ENCODE data around the gene JSRP1. TPM values are rescaled to one million over a fixed set of nuclear protein-coding genes. Genes with fewer than 3 reads are reported as not detected.

The JSRP1 gene, protein sequence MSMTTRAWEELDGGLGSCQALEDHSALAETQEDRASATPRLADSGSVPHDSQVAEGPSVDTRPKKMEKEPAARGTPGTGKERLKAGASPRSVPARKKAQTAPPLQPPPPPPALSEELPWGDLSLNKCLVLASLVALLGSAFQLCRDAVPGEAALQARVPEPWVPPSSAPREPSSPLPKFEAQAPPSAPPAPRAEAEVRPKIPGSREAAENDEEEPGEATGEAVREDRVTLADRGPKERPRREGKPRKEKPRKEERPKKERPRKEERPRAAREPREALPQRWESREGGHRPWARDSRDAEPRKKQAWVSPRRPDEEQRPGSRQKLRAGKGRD
- 0.15 TPM in 1 of 2 replicates, not detected in the other for total RNA-seq

DNA sequence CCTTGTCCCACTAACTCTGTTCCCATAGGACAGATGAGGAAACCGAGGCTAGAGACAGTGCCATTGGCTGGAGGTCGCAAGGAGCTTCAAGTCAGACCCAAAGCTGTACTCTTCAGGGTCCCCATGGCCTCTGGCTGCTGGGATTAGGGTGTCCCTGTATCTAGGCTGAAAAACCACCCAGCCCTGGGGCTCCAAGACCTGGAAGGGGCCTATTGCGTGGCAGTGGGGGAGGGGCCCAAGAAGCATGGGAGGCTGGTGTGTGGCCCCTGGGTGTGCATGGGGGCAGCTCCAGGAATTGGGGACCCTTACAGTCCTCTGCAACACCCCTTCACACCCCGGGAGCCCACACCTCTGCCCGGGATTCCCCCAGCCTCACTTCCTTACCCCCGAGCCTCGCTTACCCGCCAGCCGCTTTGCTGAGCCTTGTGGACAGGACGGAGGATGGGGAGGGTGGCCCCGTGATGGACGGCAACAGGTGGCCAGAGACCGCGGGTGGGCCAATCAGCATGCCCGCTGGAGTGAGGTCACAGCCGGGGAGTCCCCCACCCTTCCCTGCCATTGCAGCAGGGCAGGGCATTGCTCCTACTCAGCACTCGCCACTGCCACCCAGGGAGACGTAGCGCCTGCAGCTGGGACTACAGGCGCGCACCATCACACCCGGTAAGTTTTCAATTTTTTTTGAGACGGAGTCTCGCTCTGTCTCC lies at the start of gene JSRP1:
TSS of gene JSRP1 (minus strand) at position 436 of the 704 bp plus-strand sequence. CDS start 1,103 bp downstream, outside the sequence.

DNA sequence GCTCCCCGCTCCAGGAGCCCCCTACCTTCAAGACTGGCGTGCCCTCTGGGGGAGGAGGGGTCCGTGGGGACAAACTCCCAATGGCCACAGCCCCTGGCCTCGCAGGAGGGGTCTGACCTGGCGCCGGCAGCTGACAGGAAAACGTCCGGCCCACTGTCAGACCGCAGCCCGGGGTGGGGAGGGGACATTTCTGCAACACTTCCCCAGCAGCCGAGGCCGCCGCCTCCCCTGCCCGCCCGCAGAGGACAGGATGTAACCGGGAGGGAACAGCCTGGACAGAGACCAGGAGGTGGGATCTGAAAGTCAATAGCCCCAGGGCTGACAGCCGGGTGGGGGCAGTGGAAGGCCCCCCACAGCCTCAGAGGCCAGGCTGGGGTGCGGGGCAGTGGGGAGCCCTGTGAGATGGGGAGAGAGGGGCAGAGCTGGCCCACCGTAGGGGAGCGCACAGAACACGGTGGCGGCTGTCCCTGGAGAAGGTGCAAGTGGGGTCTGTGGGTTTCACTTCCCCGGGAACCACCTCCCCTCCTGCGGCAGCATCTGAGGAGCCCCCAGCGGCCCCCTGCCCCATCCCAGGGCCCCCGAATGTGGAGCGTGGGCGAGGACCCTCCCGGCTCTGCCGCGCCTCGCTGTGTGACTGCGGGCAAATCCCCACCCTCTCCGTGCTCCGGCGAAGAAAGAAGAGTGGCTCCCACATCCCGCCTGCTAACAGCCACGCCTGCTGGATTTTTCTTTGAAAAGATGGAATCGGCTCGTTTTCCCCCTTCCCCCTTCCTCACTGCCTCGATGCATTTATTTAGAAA lies 26.0 kb upstream of the JSRP1 start, which contains the start of gene PEAK3:
TSS of gene PEAK3 (minus strand) at position 114 of the 800 bp plus-strand sequence. CDS start 1,244 bp downstream, outside the sequence.

DNA sequence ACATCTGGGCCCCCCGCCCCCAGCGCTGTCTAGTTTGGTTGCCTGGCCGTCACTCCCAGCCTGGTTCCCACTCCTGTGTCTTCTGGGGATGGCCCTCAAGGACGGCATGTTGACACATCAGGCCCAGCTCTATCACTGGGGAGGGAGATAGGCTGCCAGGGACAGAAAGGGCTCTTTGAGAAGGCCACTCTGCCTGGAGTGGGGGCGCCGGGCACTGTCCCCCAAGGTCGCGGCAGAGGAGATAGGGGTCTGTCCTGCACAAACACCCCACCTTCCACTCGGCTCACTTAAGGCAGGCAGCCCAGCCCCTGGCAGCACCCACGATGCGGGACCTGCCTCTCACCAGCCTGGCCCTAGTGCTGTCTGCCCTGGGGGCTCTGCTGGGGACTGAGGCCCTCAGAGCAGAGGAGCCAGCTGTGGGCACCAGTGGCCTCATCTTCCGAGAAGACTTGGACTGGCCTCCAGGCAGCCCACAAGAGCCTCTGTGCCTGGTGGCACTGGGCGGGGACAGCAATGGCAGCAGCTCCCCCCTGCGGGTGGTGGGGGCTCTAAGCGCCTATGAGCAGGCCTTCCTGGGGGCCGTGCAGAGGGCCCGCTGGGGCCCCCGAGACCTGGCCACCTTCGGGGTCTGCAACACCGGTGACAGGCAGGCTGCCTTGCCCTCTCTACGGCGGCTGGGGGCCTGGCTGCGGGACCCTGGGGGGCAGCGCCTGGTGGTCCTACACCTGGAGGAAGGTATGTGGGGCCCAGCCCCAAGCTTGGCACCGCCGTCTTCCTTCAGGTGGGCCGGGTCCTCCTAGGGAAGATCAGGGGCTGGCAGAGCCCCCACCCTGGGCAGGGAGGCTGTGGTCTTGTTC lies 7.0 kb downstream of the JSRP1 start, which contains the start of gene AMH:
TSS of gene AMH (plus strand) at position 314 of the 857 bp plus-strand sequence. CDS start at position 324, 10 bp downstream.

DNA sequence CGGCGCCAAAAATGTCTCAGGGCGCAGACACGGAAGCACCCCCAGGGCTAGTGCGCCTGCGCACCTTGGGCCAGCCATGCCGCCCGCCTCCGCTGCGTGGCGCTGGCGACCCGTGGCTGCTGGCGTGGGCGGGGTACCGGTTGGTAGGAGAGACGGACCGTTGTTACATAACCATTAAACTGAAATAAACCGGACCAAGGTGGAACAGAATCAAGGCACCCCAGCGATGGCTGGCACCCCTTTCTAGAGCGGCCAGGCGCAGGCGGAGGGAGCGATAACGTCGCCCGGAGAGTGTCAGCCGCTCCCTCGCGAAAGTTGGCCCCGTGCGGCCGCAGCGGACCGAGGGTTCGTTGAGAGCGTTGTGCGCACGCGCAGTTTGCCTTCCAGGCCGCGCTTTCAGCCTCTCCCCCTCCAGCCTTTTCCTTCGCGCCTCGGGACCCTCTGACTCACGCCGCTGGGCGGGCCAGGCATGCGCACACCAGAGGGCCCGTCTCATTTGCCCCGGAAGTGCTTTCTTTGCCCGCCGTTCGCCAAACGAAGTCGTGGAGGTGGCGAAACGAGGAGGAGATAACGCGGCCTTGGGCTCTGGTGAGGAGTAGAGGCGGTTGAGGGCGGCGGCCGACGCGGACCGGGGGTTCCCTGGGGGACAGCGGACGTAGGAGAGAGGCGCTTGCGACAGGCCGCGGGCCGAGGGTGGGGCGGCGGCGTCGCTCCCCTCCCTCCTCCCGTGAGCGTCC lies 19.7 kb downstream of the JSRP1 start, which contains the start of the genes PLEKHJ1 and SF3A2:
TSS of gene PLEKHJ1 (minus strand) at position 16 of the 737 bp plus-strand sequence. CDS start 81 bp downstream, outside the sequence.
TSS of gene SF3A2 (plus strand) at position 511 of the 737 bp plus-strand sequence. CDS start 6,595 bp downstream, outside the sequence.

Other genes starting within 250 kb of the JSRP1 start
- gene BTBD2, start 240.7 kb downstream of the JSRP1 start, total RNA-seq, result 92.8 and 98.6 TPM in 2 replicates
- gene MKNK2, start 205.2 kb downstream of the JSRP1 start, total RNA-seq, result 117 and 123 TPM in 2 replicates
- gene MOB3A, start 160.1 kb downstream of the JSRP1 start, total RNA-seq, result 30.6 and 33.1 TPM in 2 replicates
- gene IZUMO4, start 159.5 kb downstream of the JSRP1 start, total RNA-seq, result 1.0 TPM in 2 replicates
- 97.0 and 104 TPM in 2 replicates for gene AP3D1, start 104.9 kb downstream of the JSRP1 start, total RNA-seq
- 8.8 and 10.3 TPM in 2 replicates for gene DOT1L, start 92.5 kb downstream of the JSRP1 start, total RNA-seq
- gene PLEKHJ1, start 20.1 kb downstream of the JSRP1 start, total RNA-seq, result 102 and 106 TPM in 2 replicates
- gene SF3A2, start 19.6 kb downstream of the JSRP1 start, total RNA-seq, result 35.0 and 49.1 TPM in 2 replicates
- 0.67 TPM in 1 of 2 replicates, not detected in the other for gene AMH, start 7.1 kb downstream of the JSRP1 start, total RNA-seq
- gene PEAK3, start 25.8 kb upstream of the JSRP1 start, total RNA-seq, result 0.15 TPM in 1 of 2 replicates, not detected in the other
- gene LINGO3, start 51.7 kb upstream of the JSRP1 start, total RNA-seq, result not detected in 2 replicates
- 273 and 358 TPM in 2 replicates for gene LSM7, start 72.2 kb upstream of the JSRP1 start, total RNA-seq
- gene SPPL2B, start 72.3 kb upstream of the JSRP1 start, total RNA-seq, result 25.1 and 33.7 TPM in 2 replicates
- gene TMPRSS9, start 103.8 kb upstream of the JSRP1 start, total RNA-seq, result not detected in 2 replicates
- gene TIMM13, start 171.2 kb upstream of the JSRP1 start, total RNA-seq, result 65.4 and 68.4 TPM in 2 replicates
- 144 and 158 TPM in 2 replicates for gene LMNB2, start 200.5 kb upstream of the JSRP1 start, total RNA-seq
- 55.3 and 55.6 TPM in 2 replicates for gene GADD45B, start 219.7 kb upstream of the JSRP1 start, total RNA-seq

Measured in bronchus fibroblast of lung (primary cell).